ENCODE data around the gene LMLN. TPM values are rescaled to one million over a fixed set of nuclear protein-coding genes. Genes with fewer than 3 reads are reported as not detected.
"Not testable (repeated sequence)": the region's sequence is repeated elsewhere in the genome, so short reads cannot be mapped to it uniquely, and the experiment has no call there.

LMLN gene
- total RNA-seq, 1 donor from 2014 or later, result 2.5 TPM

- intact Hi-C loops (cut with micrococcal nuclease), result no loop called here
These were observed 4.0 kb upstream of the LMLN start for GRCh38 chr3:197955892-197956477.

GRCh38 chr3:197956626-197956988 lies 3.4 kb upstream of the LMLN start:
- intact Hi-C loops (cut with micrococcal nuclease), result no loop called here

GRCh38 chr3:197957790-197958133 lies 2.3 kb upstream of the LMLN start:
- intact Hi-C loops (cut with micrococcal nuclease), result loop anchor here (2.0 kb wide), 1 partner anchor 221 kb away; the partner anchor contains the start of gene RUBCN

GRCh38 chr3:197958346-197958745 lies 1.7 kb upstream of the LMLN start:
- intact Hi-C loops (cut with micrococcal nuclease), result loop anchor here (2.0 kb wide), 1 partner anchor 222 kb away; the partner anchor contains the start of gene RUBCN

- intact Hi-C loops (cut with micrococcal nuclease), result loop anchor here (2.0 kb wide), 1 partner anchor 222 kb away; the partner anchor contains the start of gene RUBCN
These were observed 1.2 kb upstream of the LMLN start for GRCh38 chr3:197958848-197959247.

- intact Hi-C loops (cut with micrococcal nuclease), result loop anchor here (2.0 kb wide), 1 partner anchor 223 kb away; the partner anchor contains the start of gene RUBCN
These were observed 522 bp upstream of the LMLN start for GRCh38 chr3:197959500-197959890.

GRCh38 chr3:197960694-197961581 lies 921 bp downstream of the LMLN start:
- intact Hi-C loops (cut with micrococcal nuclease), result loop anchor here (1.0 to 5.0 kb wide), 4 partner anchors 11 to 664 kb away; partner anchors contain the start of genes DLG1 and RPL35A

- intact Hi-C loops (cut with micrococcal nuclease), result loop anchor here (5.0 kb wide), 1 partner anchor 664 kb away; the partner anchor contains the start of gene DLG1
These were observed 1.5 kb downstream of the LMLN start for GRCh38 chr3:197961582-197961945.

GRCh38 chr3:197963019-197963637 lies 3.1 kb downstream of the LMLN start:
- intact Hi-C loops (cut with micrococcal nuclease), result loop anchor here (5.0 kb wide), 1 partner anchor 666 kb away; the partner anchor contains the start of gene DLG1

- intact Hi-C loops (cut with micrococcal nuclease), result not testable (repeated sequence)
These were observed 7.4 kb downstream of the LMLN start for GRCh38 chr3:197967337-197967989.

GRCh38 chr3:197970588-197970987 lies 10.6 kb downstream of the LMLN start:
- intact Hi-C loops (cut with micrococcal nuclease), result no loop called here

- intact Hi-C loops (cut with micrococcal nuclease), result no loop called here
These were observed 14.0 kb downstream of the LMLN start for GRCh38 chr3:197974016-197974415.

GRCh38 chr3:197975311-197975710 lies 15.3 kb downstream of the LMLN start:
- intact Hi-C loops (cut with micrococcal nuclease), result no loop called here

- intact Hi-C loops (cut with micrococcal nuclease), result no loop called here
These were observed 23.1 kb downstream of the LMLN start for GRCh38 chr3:197983076-197983475.

- intact Hi-C loops (cut with micrococcal nuclease), result no loop called here
These were observed 29.6 kb downstream of the LMLN start for GRCh38 chr3:197989651-197990050.

- intact Hi-C loops (cut with micrococcal nuclease), result no loop called here
These were observed 34.7 kb downstream of the LMLN start for GRCh38 chr3:197994736-197995135.

GRCh38 chr3:197996855-197997254 lies 36.8 kb downstream of the LMLN start:
- intact Hi-C loops (cut with micrococcal nuclease), result no loop called here

GRCh38 chr3:197997936-197998335 lies 37.9 kb downstream of the LMLN start:
- intact Hi-C loops (cut with micrococcal nuclease), result no loop called here

- intact Hi-C loops (cut with micrococcal nuclease), result no loop called here
These were observed 57.1 kb downstream of the LMLN start for GRCh38 chr3:198017090-198017489.

GRCh38 chr3:198018416-198018815 lies 58.4 kb downstream of the LMLN start:
- intact Hi-C loops (cut with micrococcal nuclease), result no loop called here

GRCh38 chr3:198019115-198019514 lies 59.1 kb downstream of the LMLN start:
- intact Hi-C loops (cut with micrococcal nuclease), result no loop called here
